Amygdala (tissue), 56 donors: ENCODE data around the gene IGSF8.
"Not testable (repeated sequence)": the region's sequence is repeated elsewhere in the genome, so short reads cannot be mapped to it uniquely, and the experiment has no call there.

Source experiments
- DNase-seq, 56 donors: peaks; one replicate each; lab custom pipeline; 2025; lab: John Stamatoyannopoulos, UW

Gene IGSF8

DNA sequence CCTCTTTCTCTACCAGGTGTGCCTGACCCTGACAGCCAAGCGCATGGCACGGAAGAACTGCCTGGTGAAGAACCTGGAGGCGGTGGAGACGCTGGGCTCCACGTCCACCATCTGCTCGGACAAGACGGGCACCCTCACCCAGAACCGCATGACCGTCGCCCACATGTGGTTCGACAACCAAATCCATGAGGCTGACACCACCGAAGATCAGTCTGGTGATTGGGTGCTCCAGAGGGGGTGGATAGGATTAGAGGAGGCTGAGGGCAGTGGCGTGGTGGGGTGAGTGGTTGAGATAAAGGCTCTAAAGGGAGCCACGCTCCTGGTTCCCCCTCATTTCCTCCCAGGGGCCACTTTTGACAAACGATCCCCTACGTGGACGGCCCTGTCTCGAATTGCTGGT, 30.2 kb upstream of the IGSF8 start:
- DNase-seq = no peak

DNA sequence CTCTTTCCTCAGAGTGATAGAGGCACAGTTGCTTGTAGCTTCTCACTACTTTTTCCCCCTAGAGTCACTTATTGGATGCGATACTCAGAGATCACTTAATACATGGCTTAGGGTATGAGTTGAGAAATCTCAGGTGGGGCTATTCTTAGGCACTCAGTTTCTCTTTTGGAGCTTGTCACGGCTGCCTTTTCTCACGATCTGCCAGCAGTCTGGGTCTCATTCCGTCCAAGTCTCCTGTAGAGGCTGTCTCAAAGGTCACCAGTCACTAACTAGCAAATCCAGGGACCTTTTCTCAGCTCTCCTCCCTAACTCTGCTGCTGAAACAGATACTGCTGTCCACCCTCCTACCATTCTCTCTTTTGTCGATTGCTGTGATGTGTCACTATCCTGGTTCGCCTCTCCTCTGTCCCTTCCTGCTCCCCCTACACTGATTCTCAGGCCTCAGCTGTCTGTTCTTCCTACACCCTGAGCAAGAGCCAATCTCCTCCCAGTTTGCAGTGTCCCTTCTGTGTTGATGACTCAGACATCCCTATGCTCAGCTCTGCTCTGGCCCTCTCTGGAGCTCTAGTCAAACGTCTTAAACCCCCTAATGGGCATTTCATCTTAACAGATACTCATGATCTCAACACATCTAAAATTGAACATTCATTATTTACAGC, 29.6 kb upstream of the IGSF8 start:
- no peak for DNase-seq

DNA sequence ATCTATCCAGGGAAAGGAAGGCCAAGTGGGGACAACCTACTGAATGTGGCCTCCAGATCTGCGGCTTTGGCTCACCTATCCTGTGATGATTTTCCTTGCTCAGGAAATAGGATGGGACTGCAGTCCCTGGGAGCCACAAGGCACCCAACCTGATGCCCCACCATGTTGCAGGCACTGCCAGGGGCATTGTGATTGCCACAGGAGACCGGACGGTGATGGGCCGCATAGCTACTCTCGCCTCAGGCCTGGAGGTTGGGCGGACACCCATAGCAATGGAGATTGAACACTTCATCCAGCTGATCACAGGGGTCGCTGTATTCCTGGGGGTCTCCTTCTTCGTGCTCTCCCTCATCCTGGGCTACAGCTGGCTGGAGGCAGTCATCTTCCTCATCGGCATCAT, 29.0 kb upstream of the IGSF8 start:
- DNase-seq = no peak

DNA sequence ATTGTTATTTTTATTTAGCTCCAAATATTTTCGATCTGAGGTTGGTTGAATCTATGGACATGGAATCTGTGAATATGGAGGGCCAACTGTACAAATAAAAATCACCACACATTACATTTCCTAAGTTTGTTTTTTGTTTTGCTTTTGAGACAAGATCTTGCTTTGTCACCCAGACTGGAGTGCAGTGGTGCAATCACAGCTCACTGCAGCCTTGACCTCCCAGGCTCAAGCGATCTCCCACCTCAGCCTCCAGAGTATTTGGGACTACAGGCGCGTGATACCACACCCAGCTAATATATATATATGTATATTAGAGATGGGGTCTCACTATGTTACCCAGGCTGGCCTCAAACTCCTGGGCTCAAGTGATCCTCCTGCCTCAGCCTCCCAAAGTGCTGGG, 27.9 kb upstream of the IGSF8 start:
- DNase-seq = not testable (repeated sequence)

DNA sequence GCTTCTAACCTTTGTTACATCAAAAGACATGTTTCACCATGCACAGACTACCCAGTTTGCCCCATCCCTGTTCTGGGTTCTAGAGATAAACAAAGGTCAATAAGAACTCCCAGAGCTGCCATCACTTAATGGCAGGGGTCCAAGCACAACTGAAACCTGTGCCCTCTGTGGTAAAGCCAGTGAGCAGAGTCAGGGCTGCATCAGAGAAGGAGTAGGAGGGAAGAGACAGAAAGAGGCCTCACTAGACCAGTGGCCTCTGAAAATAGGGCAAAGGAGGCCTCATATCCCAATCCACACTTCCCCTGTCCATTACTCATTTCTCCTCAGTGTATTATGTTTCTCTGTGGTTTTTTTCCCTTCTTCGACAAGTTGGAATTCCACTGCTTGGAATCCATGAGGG, 27.3 kb upstream of the IGSF8 start:
- no peak for DNase-seq

DNA sequence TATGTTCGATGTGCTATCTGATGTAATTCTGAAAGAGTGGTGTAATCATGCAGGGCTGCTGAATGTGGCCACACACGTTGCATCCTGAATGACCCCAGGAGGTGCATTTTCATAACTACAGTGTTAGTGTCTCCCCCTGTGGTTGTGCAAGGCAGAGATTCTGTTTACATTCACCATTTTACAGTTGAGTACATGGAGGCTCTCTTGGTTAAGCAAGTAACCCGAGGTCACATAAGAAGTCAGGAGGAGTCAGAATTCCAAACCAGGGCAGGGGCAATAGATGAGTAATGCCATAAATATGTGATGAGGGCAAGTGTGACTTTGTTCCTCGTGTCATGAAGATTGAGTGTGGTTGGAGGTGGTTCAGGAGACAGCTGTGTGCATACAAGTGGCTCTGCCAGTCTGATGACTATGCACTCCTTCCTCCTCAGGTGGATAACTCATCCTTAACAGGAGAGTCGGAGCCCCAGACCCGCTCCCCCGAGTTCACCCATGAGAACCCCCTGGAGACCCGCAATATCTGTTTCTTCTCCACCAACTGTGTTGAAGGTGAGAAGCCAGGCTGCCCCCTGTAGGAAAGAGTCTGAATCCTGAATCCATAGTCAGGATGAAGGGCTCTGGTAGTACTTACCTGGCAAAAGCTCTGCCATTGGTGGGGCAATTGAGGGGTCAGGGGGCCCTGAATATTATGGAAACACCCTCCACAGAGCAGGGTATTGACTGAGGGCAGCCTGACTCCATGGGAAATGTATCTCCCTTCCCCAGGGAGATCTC, 26.5 kb upstream of the IGSF8 start:
- DNase-seq = no peak

DNA sequence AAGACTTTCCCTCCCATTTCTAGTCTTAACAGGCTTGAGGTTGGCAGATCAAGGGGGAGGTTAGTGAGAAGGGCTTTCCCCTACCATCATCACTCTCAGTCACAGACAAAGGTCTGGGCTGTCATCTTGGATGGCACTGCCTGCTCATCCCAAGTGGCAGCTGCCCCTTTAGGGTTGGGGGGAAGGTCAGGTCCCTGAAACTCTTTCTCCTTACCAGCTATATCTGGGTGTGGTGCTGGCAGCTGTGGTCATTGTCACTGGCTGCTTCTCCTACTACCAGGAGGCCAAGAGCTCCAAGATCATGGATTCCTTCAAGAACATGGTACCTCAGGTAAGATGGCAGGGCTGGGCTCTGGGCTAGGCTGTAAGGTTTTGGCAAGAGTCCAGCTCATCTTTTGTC, 25.3 kb upstream of the IGSF8 start:
- no peak for DNase-seq

DNA sequence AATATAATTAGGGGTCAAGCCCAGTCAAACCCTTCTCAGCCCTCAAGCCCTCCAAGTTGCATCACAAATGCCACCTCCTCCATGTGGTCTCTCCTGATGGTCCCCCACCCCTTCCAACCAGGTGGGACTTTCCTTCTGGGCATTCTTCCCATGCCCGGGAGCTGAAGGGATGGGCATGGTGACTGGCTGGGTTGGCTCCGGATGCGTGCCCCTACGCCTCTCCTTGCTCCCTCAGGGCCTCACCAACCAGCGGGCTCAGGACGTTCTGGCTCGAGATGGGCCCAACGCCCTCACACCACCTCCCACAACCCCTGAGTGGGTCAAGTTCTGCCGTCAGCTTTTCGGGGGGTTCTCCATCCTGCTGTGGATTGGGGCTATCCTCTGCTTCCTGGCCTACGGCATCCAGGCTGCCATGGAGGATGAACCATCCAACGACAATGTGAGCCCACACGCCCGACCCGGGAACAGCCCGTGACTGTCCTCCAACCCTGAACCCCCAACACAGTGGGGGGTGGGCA, 24.6 kb upstream of the IGSF8 start:
- DNase-seq = no peak

DNA sequence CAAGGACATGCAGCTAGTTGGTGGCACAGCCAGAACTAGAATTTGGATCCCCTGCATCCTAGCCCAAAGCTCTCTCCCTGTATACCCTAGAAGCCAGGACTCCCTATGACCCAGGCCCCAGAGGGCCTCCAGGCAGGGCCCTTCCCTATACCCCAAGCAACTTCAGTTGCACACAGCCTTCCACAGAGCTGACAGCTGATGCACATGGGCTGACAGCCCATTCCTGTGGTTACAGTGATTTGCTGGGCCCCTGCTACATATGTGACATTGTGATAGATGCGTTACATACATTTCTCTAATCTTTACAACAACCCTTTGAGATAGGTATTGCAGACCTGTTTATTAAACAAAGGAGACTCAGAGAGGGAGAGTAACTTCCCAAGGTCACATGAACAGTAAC, 23.0 kb upstream of the IGSF8 start:
- no peak for DNase-seq

DNA sequence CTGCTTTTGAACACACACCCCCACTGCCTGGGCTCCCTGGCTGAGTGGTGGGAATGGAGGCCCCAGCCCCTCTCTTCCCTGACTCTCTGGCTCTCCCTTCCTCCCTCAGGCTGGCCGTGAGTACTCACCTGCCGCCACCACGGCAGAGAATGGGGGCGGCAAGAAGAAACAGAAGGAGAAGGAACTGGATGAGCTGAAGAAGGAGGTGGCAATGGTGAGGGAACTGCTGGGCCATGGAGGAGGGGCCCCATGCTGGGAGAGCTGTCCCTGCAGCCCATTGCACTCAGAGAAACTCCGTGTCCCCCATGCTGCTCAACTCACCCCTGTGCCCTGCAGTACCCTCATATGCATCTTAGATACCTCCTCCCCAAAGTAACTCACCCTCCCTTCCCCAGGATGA, 22.4 kb upstream of the IGSF8 start:
- no peak for DNase-seq

DNA sequence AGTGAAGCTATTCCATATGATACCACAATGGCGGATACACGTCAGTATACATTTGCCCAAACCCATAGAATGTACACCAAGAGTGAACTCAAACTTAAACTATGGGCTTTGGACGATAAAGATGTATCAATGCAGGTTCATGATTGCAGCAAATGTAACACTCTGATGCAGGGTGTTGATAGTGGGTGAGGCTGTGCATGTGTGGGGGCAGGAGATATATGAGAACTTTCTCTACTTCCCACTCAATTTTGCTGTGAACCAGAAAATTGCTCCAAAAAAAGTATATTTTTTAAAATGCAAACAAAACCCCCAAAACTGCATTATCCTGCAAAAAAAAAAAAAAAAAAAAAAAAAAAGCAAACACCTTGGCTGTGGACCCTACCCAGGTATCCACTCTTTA, 20.5 kb upstream of the IGSF8 start:
- no peak for DNase-seq

DNA sequence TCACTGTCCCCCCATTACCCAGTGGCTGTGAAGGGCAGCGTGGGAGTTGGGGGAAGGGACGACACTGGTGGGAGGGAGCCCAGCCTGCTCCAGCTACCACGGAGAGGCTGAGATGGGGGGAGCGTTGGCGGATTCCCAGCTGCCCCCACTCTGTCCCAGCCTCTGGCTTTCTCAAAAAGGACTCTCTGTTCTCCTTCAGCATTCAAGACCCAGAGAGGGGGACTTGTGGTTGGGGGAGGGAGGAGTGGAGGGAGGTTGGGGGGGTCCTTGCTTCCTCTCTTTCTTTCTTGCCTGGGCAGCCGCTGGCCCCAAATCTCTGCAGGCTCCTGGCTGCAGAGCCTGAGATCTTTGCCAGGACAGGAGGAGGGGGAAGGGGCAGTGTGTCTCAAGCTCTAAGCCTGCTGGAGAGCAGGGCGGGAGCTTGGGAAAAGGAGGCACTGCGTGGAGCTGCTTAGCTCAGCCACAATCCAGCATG, 19.3 kb upstream of the IGSF8 start:
- peak in 52 of 56 donors; percentile 37 to 93 (median 78) for DNase-seq

DNA sequence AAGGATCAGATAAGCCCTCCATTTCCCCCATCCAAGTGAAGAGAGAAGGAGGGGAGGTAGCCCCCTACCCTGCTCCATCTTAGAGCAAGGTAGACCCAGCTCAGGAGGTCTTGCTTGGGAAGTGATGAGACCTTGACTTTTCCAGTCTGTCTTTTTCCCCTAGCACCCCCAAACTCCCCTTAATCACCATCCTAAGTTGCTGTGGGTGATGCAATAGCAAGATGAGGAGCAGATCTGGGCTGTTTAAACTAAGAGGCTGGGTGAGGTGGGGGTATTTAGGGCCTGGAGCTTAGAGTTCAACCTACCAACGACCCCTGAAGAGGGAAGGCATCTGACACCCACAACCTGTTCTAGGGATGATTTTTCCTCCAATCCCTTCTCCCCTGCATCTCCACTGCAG, 18.9 kb upstream of the IGSF8 start:
- peak in 1 of 56 donors; percentile 40 for DNase-seq

DNA sequence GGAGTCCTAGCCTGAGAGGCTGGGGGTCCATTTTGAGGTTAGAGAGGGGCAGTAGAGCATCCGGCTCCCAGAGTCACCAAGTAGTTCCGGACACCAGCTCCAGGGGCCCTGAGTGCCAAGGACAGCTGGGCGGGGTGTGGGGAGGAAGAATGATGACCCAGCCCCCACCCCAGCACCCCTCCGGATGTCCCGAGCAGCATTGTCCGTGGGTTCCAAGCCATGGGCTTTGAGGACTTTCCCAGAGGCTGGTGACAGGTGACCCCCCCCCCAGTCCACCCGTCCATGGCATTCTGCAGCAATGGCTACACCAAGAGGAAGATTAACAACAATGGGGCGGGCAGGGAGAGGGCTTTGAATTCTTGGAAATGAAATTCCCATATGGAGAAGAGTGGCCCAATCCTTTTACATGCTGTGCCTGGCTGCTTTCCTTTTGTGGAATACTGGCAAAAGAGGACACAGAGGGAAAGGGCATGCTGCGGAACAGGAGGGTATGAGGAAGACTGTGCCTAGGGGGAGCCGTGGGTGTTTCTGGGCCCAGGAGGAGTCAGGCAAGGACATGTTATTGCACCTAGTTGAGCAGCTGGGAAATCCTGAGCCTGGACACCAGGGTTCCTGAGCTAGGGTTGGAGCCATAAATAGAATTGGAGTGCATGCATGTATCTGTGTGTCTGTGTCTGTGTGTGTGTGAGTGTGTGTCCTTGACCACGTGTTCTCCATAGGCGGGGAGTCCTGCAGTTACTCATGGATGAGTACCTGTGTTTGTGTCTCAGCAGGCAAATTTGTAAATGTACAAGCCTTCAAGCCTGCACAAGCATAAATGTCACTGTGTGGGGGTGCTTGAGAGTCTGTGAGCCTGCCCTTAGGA, 18.1 kb upstream of the IGSF8 start:
- peak in 5 of 56 donors; percentile 16 to 34 (median 32) for DNase-seq

DNA sequence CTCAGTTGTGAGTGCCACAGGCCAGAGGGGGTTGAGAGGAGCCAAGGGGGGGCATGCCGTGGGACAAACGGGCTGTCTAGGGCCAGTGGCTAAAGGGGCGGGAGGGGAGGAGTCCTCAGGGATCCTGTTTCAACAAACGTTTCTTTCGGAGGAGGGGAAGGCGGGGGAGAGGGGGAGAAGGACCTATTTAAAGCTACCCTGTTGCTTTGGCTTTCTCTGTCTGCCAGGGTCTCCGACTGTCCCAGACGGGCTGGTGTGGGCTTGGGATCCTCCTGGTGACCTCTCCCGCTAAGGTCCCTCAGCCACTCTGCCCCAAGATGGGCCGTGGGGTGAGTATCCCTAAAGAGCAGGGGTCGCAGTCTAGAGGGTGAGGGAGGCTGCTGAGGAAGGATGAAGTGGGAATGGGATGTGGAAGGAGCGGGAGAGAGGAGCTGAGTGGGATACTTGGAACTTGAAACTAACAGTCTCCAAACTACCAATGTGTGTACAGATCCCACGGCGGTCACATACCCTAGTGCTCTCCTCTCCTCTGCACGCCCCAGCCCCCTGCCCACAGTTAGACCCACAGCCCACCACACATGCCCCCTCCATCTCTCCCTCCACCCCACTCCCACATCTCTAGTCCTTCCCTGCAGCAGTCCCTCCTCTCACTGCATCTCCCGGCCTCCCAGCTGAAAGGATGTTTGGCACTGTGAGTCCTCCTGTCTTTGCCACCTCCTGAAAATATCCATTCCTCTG, 17.3 kb upstream of the IGSF8 start, which contains the start of gene ATP1A2:
TSS of gene ATP1A2 (plus strand) at position 215 of the 738 bp plus-strand sequence. CDS start at position 318, 103 bp downstream.
- DNase-seq = peak in 28 of 56 donors; percentile 13 to 79 (median 50)

DNA sequence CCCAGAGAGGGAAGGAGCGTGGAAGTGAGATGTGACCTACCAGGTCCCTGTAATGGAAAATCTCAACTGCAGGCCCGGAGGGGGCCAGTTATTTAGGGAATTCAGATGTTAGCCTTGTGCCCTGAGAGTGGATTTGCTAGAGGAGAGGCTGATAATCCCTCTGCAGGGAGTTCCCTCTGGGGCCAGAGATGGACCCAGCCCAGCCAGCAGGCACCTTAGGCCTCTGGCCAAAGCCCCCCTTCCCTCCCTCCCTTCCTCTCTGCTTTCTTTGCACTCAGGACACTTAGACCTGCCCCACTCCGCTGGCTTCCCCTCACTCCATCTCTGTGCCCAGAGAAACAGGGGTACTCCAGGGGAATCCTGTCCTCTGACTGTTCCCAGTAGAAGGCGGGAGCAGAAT, 15.7 kb upstream of the IGSF8 start:
- DNase-seq = peak in 20 of 56 donors; percentile 14 to 74 (median 39)

DNA sequence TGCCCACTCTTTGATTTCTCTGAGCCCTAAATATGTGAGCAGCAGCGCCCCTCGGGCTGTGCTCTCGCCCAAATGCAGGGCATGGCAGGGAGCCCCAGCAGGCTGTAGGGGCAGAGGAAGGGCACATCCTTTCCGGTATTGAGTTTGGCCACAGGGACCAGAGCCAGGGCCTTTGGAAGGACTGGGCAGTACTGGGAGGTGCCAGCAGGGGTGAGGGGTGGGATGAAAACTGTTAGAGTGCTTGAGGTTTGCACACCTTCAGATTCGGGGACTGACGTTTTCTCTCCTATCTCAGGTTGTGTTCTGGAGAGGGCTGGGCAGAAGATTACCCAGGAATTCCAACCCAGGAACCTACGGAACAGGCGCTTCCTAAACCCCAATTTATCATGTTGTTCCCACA, 15.0 kb upstream of the IGSF8 start:
- peak in 4 of 56 donors; percentile 14 to 34 (median 24) for DNase-seq

DNA sequence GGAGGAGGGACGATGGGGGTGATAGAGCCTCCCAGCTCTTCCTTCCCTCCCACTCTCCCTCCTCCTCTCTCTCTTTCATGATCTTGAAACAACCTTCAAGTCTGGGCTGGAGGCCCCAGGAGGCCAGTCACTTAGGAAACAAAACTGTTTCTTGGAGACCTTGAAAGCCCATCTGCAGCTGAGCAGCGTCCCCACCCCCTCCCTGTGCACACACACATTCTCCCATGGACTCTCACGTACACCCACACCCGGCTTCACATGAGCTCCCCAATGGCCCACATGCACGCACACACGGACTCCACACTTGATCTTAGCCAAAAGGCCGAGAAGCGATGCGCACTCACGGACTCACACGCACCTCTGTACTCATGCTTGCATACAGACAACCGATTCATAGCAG, 13.9 kb upstream of the IGSF8 start:
- DNase-seq = peak in 4 of 56 donors; percentile 11 to 45 (median 32)

DNA sequence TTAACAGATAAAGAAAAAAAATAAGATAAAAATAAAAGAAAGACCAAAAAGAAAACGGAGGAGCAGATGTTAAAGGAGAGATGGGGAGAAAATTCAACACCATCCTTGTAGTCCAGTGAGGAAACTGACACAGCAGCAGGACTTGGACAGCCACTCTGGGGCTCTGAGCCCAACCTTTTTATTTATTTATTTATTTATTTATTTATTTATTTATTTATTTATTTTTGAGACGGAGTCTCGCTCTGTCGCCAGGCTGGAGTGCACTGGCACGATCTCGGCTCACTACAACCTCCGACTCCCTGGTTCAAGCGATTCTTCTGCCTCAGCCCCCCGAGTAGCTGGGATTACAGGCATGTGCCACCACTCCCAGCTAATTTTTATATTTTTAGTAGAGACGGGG, 13.0 kb upstream of the IGSF8 start:
- not testable (repeated sequence) for DNase-seq

DNA sequence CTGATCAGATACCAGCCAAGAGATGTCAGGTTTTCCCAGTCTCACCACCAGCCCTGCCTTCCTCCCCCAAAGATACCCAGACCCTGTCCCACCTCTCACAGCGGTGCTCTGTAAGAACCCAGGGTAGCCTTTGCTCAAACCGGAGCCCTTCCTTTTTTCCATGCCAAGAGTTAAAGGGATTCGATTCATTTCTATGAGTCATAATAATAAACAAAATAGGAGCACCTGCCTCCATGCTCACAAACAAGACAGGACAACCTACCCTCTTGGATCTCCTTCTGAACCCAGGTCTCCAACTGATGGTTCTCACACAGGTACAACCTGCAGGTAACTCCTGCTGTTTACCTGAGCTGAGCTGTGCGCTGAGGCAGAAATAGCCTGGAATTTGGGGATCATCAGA, 11.3 kb upstream of the IGSF8 start:
- no peak for DNase-seq
